Posterior vena cava (tissue), 2 donors: ENCODE data around the gene DYRK4. TPM values are rescaled to one million over a fixed set of nuclear protein-coding genes. Genes with fewer than 3 reads are reported as not detected.

ENCODE experiments used
- total RNA-seq, 2 donors: library from RNA; stranded (reverse); fragmentation: NEBNext Ultra II Directional; extraction: Animal tissue kit (Norgen Biotek cat#: 25700); gene quantifications; one replicate each; pipeline ENCODE4 v1.2.1, GENCODE V29; 2021
- donor health status: DM: yes; HTN: yes; CAD: no.
- donor health status: DM: yes; HTN: yes; CAD: no.

DYRK4 gene
- total RNA-seq, 2 donors from 2014 or later = 26.9 to 37.5 TPM

Other genes with a start within 250 kb of the DYRK4 start
- gene TIGAR, start 241.0 kb upstream of the DYRK4 start, total RNA-seq = 10 to 100 TPM; 10.3 to 12.1 TPM
- gene FGF23, start 182.5 kb upstream of the DYRK4 start, total RNA-seq = not detected
- not detected for gene FGF6, start 116.4 kb upstream of the DYRK4 start, total RNA-seq
- gene RAD51AP1, start 23.3 kb upstream of the DYRK4 start, total RNA-seq = 1 to 10 TPM; 1.0 to 1.7 TPM
- gene AKAP3, start 86.8 kb downstream of the DYRK4 start, total RNA-seq = 1 to 10 TPM; 1.2 TPM
- gene NDUFA9, start 86.9 kb downstream of the DYRK4 start, total RNA-seq = 10 to 100 TPM; 57.0 to 67.1 TPM
- gene GALNT8, start 158.2 kb downstream of the DYRK4 start, total RNA-seq = 1 to 10 TPM; 1.9 to 2.6 TPM